ENCODE measurements around the gene BEGAIN.

DNA sequence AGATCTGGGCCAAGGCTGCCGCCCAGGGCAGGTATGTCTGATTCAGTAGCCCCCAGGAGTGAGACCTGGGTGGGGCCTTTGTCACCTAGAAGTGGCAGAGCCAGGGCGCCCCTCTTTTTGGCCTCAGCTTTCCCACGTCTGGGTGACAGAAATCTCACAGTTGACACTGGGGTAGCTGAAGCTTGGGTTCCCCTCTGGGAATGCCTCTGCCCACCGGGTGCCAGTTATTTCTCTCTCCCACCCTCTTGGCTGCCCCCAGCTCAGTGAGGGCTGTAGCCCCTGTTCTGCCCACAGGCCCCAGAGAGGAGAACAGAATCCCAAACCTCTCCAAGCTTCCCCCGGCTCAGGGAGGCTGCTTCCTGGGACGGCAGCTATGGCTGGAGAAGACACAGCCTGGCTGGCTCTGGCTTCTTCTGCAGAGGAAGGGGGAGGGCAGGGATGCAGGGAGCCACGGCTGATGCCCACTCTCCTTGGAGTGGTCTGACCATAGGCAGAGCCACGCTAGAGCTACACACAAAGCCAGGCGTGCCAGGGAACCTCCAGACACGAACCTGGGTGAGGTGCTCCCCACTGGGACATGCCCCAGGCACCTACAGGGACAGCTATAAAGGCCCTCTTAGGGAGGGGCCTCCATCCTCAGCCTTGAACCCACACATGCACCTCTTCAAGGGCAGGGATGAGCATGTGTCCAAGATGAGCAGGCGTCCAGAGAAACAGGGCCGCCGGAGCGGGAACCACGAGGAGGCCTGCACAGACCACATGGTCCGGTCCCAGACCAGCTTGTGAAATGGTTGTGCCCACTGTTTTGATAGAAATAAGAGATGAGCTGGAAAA is 51.7 kb downstream of the BEGAIN start:
- TF ChIP-seq CTCF (IDR thresholded peaks at IDR 0.05) = no peak
- TF ChIP-seq POLR2A (IDR thresholded peaks at IDR 0.05) = no peak
